GM10847 (cell line): Measurements from ENCODE around the gene ALOX12.

Experiments used
- POLR2A ChIP-seq: IDR thresholded peaks from 2 replicates; pipeline ENCODE4 v1.6.1; 2011; ENCODE audit not compliant: insufficient read length; ENCODE audit errors: extremely low read depth

The ALOX12 gene

DNA sequence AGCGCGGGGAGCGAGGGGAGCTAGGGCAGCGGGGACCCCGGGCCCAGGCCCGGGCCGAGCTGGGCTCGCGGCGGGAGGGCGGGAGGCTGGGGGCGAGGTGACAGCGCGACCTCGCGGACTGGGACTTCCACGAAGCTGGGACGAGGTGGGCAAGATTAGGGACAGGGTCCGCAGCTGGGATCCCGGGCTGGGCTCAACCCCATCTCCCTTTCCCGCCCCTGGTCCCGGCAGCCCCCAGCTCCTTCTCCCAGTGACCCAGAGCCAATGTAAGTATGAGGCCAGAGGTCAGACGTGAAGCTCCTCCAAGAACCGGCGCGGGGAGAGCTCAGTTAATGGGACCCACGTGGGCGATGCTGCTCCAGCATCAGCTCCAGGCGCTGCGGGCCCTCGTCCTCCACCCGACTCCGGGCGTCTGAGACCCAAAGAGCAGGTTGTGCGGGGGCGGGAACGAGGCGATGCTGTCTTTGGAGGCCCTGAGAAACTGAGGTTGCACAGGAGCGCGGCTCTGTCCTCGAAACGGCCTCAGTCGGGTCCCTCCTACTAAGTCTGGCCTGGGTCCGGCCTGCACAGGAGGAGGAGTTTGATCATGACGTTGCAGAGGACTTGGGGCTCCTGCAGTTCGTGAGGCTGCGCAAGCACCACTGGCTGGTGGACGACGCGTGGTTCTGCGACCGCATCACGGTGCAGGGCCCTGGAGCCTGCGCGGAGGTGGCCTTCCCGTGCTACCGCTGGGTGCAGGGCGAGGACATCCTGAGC lies 585 bp downstream of the ALOX12 start:
- TF ChIP-seq POLR2A = no peak

GRCh38 chr17:6997171-6997570 lies 1.3 kb downstream of the ALOX12 start:
- TF ChIP-seq POLR2A = no peak

GRCh38 chr17:6998855-6999508 lies 3.1 kb downstream of the ALOX12 start:
- TF ChIP-seq POLR2A = no peak

- TF ChIP-seq POLR2A = no peak
These were observed 5.6 kb downstream of the ALOX12 start for GRCh38 chr17:7001318-7001961.

DNA sequence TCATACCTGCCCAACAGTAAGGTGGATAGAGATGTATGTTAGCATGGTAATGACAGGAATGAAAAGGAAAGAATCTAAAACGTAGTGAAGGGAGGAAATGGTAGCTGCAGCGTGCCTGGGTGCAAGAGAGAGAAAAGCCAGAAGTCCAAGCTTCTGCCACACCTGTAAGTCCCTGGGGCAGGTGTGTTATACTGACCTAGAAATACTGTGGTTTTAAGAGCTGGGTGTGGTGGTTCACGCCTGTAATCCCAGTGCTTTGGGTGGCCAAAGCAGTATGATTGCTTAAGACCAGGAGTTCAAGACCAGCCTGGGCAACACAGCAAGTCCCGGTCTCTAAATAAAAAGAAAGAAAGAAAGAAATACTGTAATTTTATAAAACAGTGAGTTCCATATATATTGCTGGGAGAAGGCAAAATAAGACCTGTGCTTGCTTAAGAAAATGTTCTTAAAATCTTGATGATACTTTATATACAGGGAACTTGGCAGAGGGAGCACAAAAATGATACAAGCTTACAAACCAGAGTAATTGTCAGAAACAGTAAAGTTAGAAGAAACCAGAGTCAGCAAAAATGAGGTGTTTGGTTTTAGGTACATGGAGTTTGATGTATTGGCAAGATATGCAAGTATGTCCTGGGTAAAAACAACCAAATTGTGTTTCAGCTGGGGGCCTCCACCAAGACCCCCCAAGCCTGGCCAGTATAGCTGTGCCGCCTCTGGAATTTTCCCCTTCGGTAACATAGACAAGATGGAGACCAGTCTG lies 6.6 kb downstream of the ALOX12 start:
- no peak for TF ChIP-seq POLR2A

GRCh38 chr17:7003745-7004144 lies 7.9 kb downstream of the ALOX12 start:
- no peak for TF ChIP-seq POLR2A

GRCh38 chr17:7004398-7005253 lies 8.8 kb downstream of the ALOX12 start:
- no peak for TF ChIP-seq POLR2A

DNA sequence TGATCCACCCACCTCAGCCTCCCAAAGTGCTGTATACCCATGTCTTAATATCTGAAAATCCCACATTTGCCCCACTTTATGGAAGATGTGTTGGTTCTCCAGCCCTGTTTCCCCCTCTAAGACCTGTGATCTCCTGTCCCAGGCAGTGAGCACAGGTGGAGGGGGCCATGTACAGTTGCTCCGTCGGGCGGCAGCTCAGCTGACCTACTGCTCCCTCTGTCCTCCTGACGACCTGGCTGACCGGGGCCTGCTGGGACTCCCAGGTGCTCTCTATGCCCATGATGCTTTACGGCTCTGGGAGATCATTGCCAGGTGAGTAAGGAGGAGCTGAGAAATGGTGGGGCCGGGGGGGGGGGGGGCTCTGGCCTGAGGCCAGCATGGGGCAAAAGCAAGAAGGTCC lies 9.9 kb downstream of the ALOX12 start:
- TF ChIP-seq POLR2A = no peak

DNA sequence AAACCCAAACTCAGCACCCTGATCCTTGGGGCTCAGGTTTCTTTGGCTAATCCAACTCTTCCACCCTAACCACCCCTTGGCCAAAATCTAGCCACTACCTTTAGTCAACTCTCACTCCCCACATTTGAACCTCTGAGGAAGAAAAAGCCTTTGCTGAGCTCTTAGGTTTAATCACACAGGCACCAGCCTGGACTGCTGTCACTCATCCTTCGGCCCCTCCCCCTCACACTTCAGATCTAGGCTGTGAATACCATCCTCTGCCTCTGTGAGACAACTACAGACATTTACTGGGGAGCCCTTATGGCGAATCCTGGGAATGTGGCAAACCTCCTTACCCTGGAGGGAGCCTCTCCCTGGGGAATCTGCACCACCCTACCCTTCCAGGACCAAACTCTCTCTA lies 11.3 kb downstream of the ALOX12 start:
- no peak for TF ChIP-seq POLR2A

GRCh38 chr17:7010523-7010922 lies 14.7 kb downstream of the ALOX12 start:
- TF ChIP-seq POLR2A = no peak

DNA sequence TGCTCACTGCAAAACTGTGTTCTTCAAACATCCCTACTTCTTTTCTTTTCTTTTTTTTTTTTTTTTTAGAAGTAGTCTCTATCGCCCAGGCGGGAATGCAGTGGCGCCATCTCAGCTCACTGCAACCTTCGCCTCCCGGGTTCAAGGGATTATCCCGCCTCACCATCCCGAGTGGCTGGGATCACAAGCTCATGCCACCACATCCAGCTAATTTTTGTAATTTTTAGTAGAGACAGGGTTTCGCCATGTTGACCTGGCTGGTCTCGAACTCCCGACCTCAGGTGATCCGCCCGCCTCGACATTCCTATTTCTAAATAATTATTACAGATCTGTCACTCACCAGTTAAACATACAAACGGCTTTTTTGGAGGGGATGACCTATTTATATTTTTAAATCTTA lies 15.6 kb downstream of the ALOX12 start:
- no peak for TF ChIP-seq POLR2A

GRCh38 chr17:7011942-7012254 lies 16.0 kb downstream of the ALOX12 start:
- no peak for TF ChIP-seq POLR2A

DNA sequence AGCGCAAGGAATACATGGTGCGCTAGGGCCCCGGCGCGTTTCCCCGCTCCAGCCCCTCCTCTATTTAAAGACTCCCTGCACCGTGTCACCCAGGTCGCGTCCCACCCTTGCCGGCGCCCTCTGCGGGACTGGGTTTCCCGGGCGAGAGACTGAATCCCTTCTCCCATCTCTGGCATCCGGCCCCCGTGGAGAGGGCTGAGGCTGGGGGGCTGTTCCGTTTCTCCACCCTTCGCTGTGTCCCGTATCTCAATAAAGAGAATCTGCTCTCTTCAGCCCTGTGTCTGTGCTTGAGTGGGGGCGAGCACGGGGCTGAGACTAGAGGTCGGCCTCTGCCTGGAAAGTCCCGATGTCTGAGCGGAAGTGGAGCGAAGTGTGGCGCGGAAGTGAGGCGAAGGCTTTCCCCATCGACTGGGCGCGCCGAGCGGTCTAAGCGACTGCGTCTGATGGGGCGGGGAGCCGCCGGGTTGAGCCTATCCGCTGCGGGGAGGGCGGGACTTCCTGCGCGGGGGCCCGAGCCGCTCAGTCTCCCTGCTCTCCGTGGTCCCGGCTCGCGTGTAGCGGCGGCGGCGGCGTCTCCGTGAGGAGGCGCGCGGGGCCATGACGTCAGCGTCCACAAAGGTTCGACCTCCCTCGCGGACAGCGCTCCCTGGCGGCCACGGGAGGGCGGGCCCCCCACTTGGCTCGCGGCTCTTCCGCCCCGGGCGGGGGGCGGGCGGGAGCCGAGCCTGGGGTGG lies 18.6 kb downstream of the ALOX12 start:
- peak; percentile 82 for TF ChIP-seq POLR2A
